ENCODE measurements around the gene RUFY3.
"Not testable (repeated sequence)": the region's sequence is repeated elsewhere in the genome, so short reads cannot be mapped to it uniquely, and the experiment has no call there.

The RUFY3 gene

GRCh38 chr4:70700712-70701111 lies 21.1 kb upstream of the RUFY3 start:
- no peaks in the 10 kb centered on the region for H3K27me3 Mint-ChIP-seq
- H3K4me3 Mint-ChIP-seq = no peak overlapping the region
- no peaks in the 10 kb centered on the region for H3K9me3 Mint-ChIP-seq
- peaks cover 1% of the 10 kb centered on the region for H3K36me3 Mint-ChIP-seq (ENCODE audit: low read depth)
- peaks cover 12% of the 10 kb centered on the region for H3K4me1 Mint-ChIP-seq (ENCODE audit: low read depth)
- no peak overlapping the region for H3K27ac Mint-ChIP-seq
- DNase-seq = no peak

DNA sequence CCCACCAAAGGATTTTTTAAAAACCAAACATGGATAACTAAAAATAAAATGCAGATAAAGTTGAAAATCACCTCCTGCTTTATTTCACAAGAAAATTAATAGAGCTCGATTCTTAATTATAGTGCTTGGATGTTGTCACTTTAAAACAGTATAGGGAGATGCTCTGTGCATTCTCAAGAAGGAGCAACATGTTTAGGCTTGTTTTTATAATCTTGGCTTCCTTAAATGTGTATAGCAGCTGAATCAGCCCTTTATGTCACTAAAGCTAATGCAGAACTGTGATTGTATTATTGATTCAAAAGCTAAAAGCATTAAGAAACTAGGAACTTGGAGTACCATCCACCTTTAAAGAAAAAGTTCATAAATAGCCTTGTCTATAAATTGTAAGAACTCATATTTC lies 20.5 kb upstream of the RUFY3 start:
- H3K27me3 Mint-ChIP-seq = no peaks in the 10 kb centered on the region
- H3K4me1 Mint-ChIP-seq (ENCODE audit: low read depth) = peaks cover 18% of the 10 kb centered on the region

GRCh38 chr4:70702592-70702991 lies 19.2 kb upstream of the RUFY3 start:
- H3K4me1 Mint-ChIP-seq (ENCODE audit: low read depth) = peaks cover 23% of the 10 kb centered on the region
- H3K27me3 Mint-ChIP-seq; H3K36me3 Mint-ChIP-seq (ENCODE audit: low read depth); H3K9me3 Mint-ChIP-seq; DNase-seq; H3K4me3 Mint-ChIP-seq; H3K27ac Mint-ChIP-seq: not testable (repeated sequence)

More for the DNA sequence above, 20.5 kb upstream of the RUFY3 start:
- Mint-ChIP-seq H3K4me3 (no peak overlapping the region), H3K27ac (no peak overlapping the region), H3K36me3 (ENCODE audit: low read depth) (peaks cover 5% of the 10 kb centered on the region), H3K9me3 (no peaks in the 10 kb centered on the region)
- no peak for DNase-seq

DNA sequence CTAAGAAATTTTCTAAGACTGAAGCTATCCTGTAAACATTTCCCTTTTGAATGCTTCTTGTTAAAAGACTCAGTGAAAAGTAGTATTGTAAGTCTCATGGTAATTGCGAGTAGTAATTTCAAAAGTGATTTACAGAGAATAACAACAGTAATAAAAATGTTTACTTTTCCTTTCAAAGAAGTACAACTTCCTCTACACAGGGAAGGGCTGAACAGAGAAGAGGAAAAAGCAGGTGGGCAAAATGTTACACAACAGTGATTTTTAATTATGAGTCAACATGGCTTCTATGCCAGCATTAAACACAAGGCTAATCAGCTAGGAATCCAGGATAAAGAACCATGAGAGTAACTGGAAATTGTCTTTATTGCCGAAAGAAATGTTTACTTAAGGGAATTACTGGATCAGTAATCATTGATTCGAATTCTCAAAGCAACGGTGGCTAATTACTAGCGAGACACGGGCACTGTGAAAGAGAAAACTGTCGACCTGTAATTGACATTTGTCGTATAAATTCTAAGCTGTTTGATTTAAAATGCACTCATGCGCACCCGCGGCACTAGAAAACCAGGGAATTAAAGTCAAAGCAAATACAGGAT lies 18.0 kb upstream of the RUFY3 start:
- Mint-ChIP-seq H3K36me3 (ENCODE audit: low read depth) (peaks cover 5% of the 10 kb centered on the region), H3K4me1 (ENCODE audit: low read depth) (peaks cover 25% of the 10 kb centered on the region), H3K4me3 (peak overlapping the region; percentile 84), H3K27ac (peak overlapping the region; percentile 84), H3K9me3 (no peaks in the 10 kb centered on the region), H3K27me3 (no peaks in the 10 kb centered on the region)
- no peak for DNase-seq

- Mint-ChIP-seq H3K9me3 (no peaks in the 10 kb centered on the region), H3K36me3 (ENCODE audit: low read depth) (peaks cover 5% of the 10 kb centered on the region), H3K27ac (peak overlapping the region; percentile 84), H3K4me1 (ENCODE audit: low read depth) (peaks cover 27% of the 10 kb centered on the region), H3K27me3 (no peaks in the 10 kb centered on the region), H3K4me3 (peak overlapping the region; percentile 84)
- peak; percentile 70 for DNase-seq
These were observed 17.4 kb upstream of the RUFY3 start for GRCh38 chr4:70704215-70704930.

DNA sequence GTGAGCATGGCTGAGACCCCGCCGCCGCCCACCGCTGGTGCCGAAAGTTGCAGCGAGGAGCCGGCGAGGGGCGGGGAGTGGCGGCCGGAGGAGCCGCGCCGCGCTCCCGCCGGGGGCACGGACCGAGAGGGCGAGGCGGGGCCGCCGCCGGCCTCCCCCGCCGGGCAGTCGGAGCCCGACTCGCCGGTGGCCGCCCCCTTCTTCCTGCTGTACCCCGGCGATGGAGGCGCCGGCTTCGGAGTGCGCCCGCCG lies 16.9 kb upstream of the RUFY3 start:
- no peaks in the 10 kb centered on the region for H3K9me3 Mint-ChIP-seq
- H3K27me3 Mint-ChIP-seq = no peaks in the 10 kb centered on the region
- no peak for DNase-seq
- H3K36me3 Mint-ChIP-seq (ENCODE audit: low read depth) = peaks cover 5% of the 10 kb centered on the region
- peaks cover 31% of the 10 kb centered on the region for H3K4me1 Mint-ChIP-seq (ENCODE audit: low read depth)
- peak overlapping the region; percentile 50 for H3K4me3 Mint-ChIP-seq
- no peak overlapping the region for H3K27ac Mint-ChIP-seq

DNA sequence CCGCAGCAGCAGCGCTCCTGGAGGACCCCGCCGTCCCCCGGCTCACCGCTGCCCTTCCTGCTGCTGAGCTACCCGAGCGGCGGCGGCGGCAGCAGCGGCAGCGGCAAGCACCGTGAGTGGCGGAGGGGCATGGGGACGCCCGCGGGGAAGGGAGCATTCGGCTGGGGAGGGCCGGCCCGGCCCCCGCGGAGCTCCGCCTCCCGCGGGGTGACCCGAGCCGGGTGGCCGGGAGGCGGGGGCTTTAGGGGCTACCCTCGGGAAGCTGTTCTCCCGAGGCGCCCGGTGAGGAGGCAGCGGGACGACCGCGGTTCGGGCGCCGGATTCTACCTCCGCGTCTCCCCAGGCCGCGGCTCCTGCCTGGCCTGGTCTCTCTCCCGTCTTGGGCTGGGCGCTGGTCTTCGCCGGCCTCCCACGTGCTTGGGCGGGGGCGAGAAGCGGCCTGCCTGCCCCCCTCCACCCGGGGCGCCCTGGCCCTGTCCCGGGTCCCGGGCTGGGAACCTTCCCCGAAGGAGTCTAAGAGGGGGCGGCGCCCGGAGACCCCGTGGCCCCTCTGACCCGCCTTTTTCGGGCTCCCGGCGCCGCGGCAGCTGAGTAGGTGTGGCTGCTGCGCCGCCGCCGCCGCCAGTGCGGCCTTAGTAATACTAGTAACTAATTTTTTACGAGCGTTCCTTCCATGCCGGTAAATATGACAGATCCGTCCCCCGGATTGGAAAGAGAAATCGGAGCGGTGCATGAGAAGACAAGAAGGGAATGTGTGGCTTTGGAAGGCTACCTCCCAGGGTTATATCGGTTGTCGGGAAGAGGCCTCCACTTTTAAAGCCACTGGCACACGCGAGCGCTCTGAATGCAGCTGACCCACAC lies 16.4 kb upstream of the RUFY3 start:
- no peaks in the 10 kb centered on the region for H3K9me3 Mint-ChIP-seq
- peak overlapping the region; percentile 88 for H3K4me3 Mint-ChIP-seq
- H3K4me1 Mint-ChIP-seq (ENCODE audit: low read depth) = peaks cover 32% of the 10 kb centered on the region
- no peaks in the 10 kb centered on the region for H3K27me3 Mint-ChIP-seq
- peak overlapping the region; percentile 94 for H3K27ac Mint-ChIP-seq
- peaks cover 5% of the 10 kb centered on the region for H3K36me3 Mint-ChIP-seq (ENCODE audit: low read depth)
- peak; percentile 83 for DNase-seq

GRCh38 chr4:70706044-70706461 lies 15.7 kb upstream of the RUFY3 start:
- Mint-ChIP-seq H3K36me3 (ENCODE audit: low read depth) (peaks cover 5% of the 10 kb centered on the region), H3K27ac (peak overlapping the region; percentile 94), H3K4me3 (peak overlapping the region; percentile 88), H3K4me1 (ENCODE audit: low read depth) (peaks cover 32% of the 10 kb centered on the region), H3K27me3 (no peaks in the 10 kb centered on the region), H3K9me3 (no peaks in the 10 kb centered on the region)
- no peak for DNase-seq

DNA sequence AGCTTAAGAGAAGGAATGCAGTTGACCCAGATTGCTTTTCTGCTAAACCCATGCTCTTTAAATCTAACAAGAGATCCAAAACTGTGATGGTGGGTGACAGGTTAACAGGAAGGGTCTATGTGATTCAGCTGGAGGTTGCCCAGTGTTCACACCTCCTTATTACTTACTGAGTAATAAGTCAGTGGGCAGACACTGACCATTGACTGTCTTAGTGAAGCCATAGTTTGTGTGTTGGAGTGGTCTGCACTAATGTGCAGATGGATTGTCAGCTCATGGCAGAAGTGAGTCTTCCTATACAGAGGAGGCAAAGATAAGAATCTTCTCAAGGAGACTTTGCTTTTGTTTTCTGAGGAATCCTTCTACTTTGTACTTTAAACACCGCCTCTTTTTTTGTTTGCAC lies 15.2 kb upstream of the RUFY3 start:
- Mint-ChIP-seq H3K9me3 (no peaks in the 10 kb centered on the region), H3K4me3 (peak overlapping the region; percentile 88), H3K4me1 (ENCODE audit: low read depth) (peaks cover 36% of the 10 kb centered on the region), H3K36me3 (ENCODE audit: low read depth) (peaks cover 5% of the 10 kb centered on the region), H3K27me3 (no peaks in the 10 kb centered on the region), H3K27ac (peak overlapping the region; percentile 94)
- DNase-seq = no peak

GRCh38 chr4:70709611-70710205 lies 12.1 kb upstream of the RUFY3 start:
- DNase-seq = no peak
- Mint-ChIP-seq H3K4me1 (ENCODE audit: low read depth) (peaks cover 46% of the 10 kb centered on the region), H3K9me3 (no peaks in the 10 kb centered on the region), H3K27ac (no peak overlapping the region), H3K4me3 (no peak overlapping the region), H3K27me3 (no peaks in the 10 kb centered on the region), H3K36me3 (ENCODE audit: low read depth) (peaks cover 5% of the 10 kb centered on the region)

- no peaks in the 10 kb centered on the region for H3K27me3 Mint-ChIP-seq
- H3K4me3 Mint-ChIP-seq = no peak overlapping the region
- H3K27ac Mint-ChIP-seq = peak overlapping the region; percentile 1
- peaks cover 46% of the 10 kb centered on the region for H3K4me1 Mint-ChIP-seq (ENCODE audit: low read depth)
- H3K9me3 Mint-ChIP-seq = no peaks in the 10 kb centered on the region
- DNase-seq = no peak
- no peaks in the 10 kb centered on the region for H3K36me3 Mint-ChIP-seq (ENCODE audit: low read depth)
These were observed 10.2 kb upstream of the RUFY3 start for GRCh38 chr4:70711599-70711998.

- Mint-ChIP-seq H3K27me3 (no peaks in the 10 kb centered on the region), H3K36me3 (ENCODE audit: low read depth) (no peaks in the 10 kb centered on the region), H3K9me3 (no peaks in the 10 kb centered on the region), H3K4me3 (no peak overlapping the region), H3K27ac (no peak overlapping the region), H3K4me1 (ENCODE audit: low read depth) (peaks cover 44% of the 10 kb centered on the region)
- DNase-seq = no peak
These were observed 9.6 kb upstream of the RUFY3 start for GRCh38 chr4:70712150-70712549.

DNA sequence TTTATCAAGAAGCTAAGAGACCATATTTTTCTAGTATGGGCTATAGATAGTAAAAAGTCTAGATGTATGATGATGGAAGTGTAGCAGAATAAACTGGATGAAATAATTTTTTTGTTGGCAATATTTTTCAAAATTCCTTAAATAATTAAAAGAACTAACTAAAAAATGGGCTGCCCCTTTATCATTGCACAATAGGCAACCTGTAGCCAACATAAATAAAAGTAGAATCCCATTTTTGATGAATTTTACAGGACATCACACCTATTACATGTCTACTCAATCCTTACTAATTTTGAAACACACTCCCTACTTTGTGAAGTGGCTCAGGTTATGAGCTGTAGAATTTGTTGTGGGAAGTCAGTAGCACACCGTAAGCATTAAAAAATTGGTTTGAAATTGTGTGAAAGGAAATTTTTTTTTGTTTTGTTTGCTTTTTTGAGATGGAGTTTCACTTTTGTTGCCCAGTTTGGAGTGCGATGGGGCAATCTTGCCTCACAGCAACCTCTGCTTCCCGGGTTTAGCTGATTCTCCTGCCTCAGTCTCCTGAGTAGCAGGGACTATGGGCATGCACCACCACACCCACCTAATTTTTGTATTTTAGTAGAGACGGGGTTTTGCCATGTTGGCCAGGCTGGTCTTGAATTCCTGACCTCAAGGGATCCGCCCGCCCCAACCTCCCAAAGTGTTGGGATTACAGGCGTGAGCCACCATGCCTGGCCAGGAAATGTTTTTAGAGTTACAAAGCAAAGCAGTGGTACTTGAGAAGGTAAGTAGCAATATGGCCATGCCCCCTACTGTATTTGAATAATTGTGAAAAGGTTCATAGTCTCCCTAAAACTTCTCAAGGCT lies 8.9 kb upstream of the RUFY3 start:
- no peak for DNase-seq
- no peaks in the 10 kb centered on the region for H3K9me3 Mint-ChIP-seq
- H3K4me3 Mint-ChIP-seq = no peak overlapping the region
- peaks cover 45% of the 10 kb centered on the region for H3K4me1 Mint-ChIP-seq (ENCODE audit: low read depth)
- no peaks in the 10 kb centered on the region for H3K36me3 Mint-ChIP-seq (ENCODE audit: low read depth)
- H3K27me3 Mint-ChIP-seq = no peaks in the 10 kb centered on the region
- H3K27ac Mint-ChIP-seq = no peak overlapping the region

- H3K27ac Mint-ChIP-seq = no peak overlapping the region
- no peaks in the 10 kb centered on the region for H3K36me3 Mint-ChIP-seq (ENCODE audit: low read depth)
- no peaks in the 10 kb centered on the region for H3K27me3 Mint-ChIP-seq
- no peak for DNase-seq
- H3K9me3 Mint-ChIP-seq = no peaks in the 10 kb centered on the region
- H3K4me1 Mint-ChIP-seq (ENCODE audit: low read depth) = peaks cover 45% of the 10 kb centered on the region
- no peak overlapping the region for H3K4me3 Mint-ChIP-seq
These were observed 8.2 kb upstream of the RUFY3 start for GRCh38 chr4:70713453-70714078.
